Brain pericyte (primary cell): Measurements from ENCODE around the gene MRPS14.
A peak's percentile ranks its signal among the peaks of the same experiment; 100 is the strongest.
"Not testable (repeated sequence)": the region's sequence is repeated elsewhere in the genome, so short reads cannot be mapped to it uniquely, and the experiment has no call there.

Experiments used
- DNase-seq: peaks from one replicate; pipeline ENCODE4 v3.0.0-alpha.2; 2012; ENCODE audit warnings: low read depth, low spot score

The MRPS14 gene

DNA sequence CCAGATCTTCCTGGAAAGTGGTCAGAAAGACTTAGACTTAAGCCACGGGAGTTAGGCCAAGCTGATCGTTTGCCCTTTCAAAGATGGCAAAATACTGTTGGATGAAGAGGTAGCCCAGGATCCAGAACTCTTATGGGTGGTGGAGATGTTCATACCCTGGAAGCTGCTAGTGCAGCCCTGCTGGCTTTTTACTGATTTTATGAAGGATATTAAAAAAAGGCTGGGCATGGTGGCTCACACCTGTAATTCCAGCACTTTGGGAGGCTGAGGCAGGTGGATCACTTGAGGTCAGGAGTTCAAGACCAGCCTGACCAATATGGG lies 657 bp upstream of the MRPS14 start:
- not testable (repeated sequence) for DNase-seq

DNA sequence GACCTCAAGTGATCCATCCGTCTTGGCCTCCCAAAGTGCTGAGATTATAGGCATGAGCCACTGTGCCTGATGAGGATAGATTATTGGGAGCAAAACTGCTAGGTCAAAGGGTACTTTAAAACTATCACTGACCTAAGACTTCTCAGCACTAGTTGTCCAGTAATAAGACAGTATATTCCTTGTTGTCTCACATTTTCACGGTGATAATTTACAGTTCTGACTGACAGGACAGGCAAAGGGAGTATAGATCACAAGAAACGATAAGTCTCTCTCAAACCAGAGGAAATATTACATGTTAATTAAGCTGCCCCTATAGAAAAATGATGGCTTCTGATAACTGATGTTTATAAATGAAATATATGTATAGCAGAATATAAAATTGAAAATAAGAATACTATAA lies 3.7 kb downstream of the MRPS14 start:
- DNase-seq: no peak

DNA sequence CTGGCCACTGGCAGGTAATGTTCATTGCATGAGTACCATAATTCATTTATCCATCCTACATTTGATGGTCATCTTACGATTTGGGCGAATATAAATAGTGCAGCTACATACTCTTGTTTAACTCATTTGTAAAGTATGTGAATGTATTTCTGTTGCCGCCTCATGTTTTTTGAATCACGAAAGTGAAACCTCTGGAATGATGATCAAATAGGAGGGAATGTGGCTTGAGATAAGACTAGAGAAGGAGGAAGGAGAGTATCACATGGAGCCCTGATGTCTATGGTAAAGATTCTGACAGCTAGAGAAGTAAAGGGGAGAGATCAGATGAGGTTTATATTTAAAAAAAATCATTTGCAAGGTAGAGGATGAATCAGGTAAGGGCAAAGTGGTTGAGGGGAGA lies 8.0 kb downstream of the MRPS14 start:
- no peak for DNase-seq

DNA sequence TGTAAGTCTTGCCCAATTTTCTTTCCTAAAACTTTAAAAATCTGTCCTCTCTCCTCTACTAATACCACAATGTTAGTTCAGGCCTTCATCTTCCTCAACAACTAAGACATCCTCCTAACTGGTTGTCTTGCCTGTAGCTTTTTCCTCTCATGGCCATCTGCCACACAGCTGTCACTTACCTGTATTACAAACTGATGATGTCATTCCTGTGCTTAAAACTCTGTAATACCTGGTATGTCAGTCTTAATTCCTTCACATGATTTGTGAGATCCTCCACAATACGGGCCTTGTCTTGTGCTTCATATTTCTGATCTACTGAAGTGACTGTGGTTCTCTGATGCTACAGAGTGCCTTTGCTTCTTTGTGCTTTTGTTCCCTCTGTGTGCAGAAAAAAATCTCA lies 9.8 kb downstream of the MRPS14 start:
- DNase-seq: no peak

DNA sequence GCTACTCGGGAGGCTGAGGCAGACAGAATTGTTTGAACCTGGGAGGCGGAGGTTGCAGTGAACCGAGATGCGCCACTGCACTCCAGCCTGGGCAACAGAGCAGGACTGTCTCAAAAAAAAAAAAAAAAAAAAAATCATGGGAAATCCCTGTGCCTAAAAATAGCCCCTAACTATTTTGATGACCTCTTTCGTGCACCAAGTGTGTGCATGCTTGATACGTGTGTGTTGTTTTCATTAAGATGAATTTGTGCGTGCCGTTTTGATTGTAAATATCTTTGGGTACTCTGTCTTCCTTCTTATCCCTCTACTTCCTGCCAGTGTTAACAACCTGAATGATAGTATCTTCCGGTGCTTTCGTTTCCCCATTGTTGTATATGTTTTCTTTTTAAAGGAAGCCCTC lies 13.7 kb downstream of the MRPS14 start:
- no peak for DNase-seq

DNA sequence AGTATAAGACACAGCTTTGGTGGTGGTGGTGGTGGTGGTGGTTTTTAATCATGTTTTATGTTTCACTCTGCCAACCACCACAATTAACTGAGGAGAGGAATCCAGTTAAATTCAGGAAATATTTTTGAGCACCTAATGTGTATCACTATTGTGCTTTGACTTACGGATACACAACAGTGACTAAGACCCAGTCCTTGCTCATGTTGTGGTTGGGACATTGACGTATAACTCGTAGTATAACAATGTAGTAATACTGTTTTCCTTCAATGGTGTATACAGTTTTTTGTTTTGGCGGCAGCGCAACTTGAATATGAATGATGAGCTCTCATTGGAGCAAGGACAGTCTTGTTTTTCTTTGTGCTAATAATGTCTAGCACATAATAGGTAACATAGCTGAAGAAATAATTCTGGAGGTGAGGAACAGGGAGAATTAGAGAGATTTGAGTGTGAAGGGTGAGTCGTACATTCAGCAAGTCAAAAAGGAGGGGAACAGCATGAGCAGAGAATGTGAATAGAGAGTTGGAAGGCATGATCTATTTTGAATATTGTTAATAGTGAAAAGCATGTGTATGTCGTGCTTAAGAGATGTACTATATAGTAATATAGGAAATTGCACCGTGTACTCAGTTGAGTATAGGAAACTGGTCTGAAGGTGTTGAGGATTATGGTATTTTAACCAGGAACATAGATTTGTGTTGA lies 18.0 kb downstream of the MRPS14 start:
- no peak for DNase-seq

DNA sequence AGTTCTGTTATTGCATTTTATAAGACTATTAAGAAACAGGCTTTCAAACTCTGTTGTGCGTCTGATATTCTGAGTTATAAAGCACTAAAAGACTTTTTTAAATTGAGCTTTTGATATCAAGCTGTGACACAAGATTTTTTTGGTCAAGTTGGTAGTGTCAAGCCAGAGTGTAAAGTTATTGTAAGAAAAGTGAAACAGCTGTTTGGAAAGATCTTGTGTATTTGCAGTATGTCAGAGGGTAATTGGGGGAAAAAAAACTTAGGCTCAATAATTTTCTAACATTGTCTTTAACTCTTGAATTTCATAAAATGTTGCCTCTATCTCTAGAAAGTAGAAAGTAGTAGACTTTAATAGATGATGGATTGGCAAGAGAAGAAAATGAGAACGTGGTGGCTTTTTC lies 19.7 kb downstream of the MRPS14 start:
- DNase-seq: no peak

DNA sequence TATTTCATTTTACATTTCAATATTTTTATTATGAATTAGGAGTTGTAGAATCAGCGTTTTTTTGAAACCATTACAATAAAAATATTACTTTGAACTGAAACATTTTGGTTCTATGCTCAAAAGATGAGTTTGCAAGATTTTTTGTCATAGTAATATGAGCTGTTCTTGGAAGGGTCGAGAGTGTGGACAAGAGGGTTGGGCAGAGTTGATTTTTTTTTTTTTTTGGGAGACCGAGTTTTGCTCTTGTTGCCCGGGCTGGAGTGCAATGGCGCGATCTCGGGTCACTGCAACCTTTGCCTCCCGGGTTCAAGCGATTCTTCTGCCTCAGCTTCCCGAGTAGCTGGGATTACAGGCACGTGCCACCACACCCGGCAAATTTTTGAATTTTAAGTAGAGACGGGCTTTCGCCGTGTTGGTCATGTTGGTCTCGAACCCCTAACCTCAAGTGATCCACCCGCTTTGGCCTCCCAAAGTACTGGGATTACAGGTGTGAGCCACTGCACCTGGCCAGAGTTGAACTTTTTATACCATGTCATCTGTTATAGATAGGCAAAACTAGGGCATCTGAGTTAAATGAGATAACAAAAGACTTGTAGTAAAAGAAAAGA lies 20.2 kb downstream of the MRPS14 start:
- DNase-seq: no peak

DNA sequence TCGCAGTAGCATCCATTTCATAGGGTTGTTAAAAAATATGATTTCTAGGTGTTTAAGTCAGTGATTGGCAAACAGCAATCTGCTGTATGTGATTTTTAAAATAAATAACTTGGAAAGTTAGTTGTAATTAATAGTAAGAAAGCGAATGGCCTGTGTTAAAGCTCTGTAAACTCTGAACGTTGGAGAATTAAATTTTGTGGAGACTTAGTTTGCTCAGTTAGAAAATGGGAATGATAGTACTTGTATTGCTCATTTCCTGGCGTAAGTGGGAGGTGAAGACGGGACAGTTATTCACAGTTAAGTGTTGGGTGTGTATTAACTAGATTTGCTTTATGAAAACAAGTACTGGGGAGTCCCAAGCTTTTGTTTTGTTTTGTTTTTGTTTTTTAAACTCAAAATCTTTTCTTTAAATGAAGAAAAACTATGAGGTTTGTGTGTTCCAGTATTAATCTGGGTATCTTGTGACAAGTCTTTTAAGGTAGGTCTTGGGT lies 22.5 kb downstream of the MRPS14 start:
- DNase-seq: no peak

DNA sequence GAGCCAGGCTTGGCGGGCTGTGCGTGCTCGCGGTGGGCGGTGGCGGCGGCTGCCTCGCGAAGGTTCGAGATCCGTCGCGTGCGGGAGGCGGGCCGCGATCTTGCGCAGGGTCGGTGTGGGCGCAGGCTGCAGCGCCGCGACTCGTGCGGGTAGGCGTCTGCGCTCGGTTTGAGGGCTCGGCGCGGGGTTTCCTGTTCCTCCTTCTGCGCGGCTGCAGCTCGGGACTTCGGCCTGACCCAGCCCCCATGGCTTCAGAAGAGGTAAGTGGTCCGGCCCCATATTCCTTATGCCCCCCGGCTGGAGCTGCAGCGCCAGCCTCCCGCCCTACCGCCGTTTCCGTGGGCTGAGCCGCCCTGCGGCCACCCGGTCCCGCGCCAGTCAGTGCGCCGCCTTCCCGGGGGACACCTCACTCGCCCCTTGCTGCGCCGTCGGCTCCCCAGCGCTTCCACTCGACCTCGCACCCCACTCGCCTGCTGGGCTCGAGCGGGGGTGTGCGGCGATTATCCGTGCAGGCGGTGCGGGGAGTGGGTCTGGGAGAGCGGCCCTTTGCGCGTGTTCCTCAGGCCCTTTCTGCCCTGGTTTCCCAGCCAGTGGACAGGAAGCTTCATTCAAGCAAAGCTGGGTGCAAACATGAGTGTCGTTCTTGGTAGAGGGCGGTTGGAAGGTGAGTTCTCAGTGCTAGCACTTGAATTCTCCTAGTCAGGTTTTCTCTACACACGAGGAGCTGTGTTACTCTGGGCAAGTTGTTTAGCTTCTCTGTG lies 23.1 kb downstream of the MRPS14 start, which contains the start of gene CACYBP:
TSS of gene CACYBP (plus strand) at position 12 of the 761 bp plus-strand sequence. CDS start at position 246, 234 bp downstream.
- no peak for DNase-seq

DNA sequence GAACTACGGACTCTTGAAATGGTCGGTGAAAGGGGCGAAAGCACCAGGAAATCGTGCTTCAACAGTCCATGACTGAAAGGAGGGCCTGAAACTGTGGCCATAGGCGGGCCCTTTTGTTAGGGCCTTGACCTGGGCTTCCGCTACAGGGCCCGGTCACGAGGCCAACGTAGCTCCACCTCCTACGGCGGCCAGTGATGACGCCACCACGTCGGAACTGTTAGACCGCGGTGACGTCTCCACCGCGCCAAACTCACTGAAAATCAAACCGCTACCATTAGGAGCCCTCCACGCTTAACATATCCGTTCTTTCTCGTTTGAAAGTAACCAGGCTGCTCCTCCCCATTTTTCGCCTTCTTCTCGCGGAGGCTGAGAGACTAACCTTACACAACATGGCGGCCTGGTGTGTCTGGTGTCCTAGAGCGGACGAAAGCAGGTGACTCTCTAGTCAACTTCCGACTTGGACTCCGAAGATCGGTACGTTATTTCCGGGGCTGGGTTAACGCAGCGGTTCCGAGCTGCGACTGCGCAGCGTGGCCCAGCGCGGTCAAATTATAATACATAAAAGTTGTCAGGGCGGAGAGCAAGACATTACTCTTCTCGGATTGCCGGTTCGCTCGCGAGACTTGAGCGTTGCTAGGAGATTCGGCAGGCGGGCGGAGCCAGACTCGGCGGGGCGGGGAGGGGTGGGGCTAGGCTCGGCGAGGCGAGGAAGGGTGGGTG lies 23.8 kb downstream of the MRPS14 start:
- peak; percentile 99 for DNase-seq

DNA sequence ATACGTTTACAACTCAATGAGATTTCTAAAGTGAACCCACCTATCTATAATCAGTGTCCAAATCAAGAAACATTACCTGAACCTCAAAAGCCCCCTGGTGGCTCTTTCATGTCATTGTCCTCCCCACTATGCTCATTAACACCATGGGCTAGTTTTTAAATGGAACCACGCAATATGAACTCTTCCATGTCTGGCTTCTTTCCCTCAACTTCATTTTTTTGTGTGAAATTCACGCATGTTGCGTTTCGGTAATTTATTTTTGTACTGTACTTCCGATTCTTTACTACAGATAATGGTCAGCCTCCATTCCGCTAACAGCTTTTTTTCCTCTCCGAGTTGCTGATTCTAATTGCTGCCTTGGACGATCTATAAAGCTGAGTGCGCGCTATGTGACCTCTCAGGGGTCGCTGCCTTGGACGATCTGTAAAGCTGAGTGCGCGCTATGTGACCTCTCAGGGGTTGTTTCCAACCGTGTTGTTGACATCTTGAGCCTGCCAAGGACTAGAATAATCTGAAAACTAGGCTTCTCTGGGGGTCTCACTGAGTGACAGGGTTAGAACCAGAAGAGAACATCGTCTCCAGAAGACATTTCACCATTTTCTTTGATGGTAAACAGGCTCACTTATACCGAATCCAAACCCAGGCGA lies 24.5 kb downstream of the MRPS14 start:
- no peak for DNase-seq

DNA sequence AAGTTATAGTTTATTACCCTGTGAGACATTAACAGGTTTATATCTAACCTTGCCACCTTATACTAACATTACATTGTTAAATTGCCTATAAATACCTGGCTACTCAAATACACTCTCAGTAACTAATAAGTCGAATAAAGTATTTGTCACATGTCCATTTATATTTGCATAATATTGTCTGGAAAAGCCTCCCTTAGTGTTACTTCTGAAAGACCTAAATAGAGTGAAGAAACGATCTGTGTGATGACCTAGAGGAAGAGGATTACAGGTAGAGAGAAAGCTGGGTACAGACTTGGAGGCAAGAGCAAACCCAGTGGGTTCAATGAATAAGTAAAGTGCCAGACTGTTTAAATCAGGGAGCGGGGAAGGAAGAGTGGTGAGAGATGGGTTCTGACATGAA lies 26.2 kb downstream of the MRPS14 start:
- no peak for DNase-seq

DNA sequence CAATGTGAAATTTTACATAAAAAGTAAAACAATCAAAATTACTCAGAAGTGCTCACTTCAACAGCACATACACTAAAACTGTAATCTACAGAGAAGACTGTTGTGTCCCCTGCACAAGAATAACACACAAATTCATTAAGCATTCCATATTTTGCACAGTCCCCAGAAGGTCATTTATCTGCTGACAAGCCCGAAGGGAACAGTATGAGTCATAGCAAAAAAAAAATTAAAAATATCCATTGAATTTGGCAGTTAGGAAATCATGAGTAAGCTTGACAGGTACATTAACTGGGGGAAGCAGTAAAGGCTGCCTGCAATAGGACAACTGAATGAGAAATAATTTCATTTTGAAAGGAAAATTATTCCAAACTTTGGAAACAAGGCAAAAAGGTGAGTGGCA lies 26.7 kb downstream of the MRPS14 start:
- DNase-seq: no peak

DNA sequence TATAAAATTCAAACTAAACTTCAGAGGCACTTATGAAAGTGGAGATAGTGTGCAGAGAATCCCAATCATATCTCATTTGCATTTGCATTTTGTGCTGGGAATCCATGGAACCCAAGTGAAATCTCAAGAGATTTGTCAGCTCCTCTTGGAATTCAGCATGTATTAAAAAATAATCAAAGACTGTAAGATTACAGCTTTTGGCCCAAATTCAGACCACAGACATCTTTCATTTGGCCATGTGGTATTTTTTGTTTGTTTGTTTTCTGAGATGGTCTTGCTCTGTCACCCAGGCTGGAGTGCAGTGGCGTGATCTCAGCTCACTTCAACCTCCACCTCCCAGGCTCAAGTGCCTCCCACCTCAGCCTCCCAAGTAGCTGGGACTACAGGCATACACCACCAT lies 27.3 kb downstream of the MRPS14 start:
- DNase-seq: no peak

DNA sequence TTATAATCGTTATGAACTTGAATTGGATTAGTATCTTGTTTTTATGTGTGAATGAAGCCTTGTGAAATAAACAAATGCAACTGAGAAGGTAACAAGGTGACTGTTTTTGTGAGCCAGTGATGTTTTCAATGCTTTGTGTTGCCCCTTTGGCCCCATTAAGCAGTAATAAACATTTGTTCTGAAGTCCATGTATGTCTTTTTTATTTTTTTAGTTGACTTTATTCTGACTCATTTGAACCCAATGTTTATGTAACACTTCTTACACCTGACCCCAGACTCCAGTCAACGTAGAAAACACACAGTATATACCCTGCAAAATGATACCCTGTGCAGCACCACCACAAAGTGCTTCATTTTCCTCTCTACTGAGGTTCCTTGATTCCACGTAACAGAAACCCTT lies 28.1 kb downstream of the MRPS14 start:
- no peak for DNase-seq

DNA sequence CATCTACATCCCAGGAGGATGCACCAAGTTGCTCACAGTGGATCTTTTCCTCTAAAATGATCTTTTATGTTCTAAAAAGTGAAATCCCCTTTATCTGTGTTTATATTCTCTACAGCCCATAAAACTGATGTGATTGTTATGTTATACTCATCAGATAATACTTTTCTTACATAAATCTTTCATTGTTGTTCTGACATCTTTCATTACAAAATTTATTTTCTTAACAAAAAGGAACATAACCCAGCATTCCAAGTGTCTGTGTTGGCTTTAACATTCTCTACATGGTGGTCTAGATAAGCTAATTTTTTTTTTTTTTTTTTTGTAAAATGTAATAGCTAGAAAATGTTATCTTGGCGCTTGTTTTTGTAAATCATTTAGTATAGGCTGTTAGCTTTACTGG lies 31.8 kb downstream of the MRPS14 start:
- DNase-seq: no peak

DNA sequence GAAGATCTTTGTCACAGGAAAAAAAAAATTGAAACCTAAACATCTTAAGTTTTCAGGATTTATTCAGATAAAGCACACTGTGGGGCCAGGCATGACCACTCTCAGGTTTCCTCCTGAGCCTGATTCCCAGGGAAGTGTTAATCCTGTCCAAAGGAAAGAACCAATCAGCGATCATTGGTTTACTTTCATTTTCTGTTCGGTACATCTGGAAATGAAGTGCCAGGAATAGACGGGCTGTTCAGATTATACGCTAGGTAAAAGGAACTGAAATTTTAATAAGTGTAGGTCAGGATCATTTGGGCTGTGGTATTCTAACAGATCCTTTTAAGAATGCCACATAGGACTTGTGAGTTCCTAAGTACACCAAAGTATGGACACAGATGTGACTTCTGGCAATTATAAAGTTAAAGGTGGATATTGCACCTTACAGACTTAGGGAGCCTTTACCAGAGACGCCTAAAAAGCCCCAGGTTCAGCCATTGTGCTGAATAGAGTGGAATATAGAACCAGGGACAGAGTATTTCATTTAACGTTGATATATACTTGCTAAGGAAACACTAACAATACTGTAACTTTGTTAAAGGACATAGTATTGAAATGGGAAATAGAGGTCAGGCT lies 32.7 kb downstream of the MRPS14 start:
- no peak for DNase-seq

DNA sequence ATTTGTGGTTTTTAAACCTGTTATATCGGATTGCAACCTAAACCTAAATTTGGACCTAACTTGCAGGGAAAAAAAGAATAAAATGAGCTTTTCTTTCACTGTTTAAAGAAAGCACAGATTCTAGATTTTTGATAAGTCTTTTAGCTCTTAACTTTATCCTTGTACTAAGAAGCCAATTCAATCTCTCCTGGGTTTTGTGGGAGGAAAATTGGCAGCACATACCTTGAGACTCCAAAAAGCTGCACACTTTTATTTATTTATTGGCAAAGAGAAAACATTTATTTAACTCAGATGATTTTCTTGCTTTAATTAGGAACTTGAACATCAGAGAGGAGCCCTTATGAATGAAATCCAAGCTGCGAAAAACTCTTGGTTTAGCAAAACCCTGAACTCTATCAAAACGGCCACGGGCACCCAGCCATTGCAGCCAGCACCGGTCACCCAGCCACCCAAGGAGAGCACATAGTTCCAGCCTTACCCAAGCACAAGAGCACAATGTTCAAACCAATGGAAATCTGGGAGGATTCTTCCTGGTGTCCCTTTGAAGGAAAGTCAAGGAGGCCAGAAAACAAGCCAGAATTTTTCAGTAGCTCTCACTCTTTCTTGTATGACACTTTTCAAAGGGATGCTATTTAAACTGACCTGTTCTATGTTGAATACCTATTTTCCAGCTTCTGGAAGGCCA lies 33.5 kb downstream of the MRPS14 start:
- no peak for DNase-seq

DNA sequence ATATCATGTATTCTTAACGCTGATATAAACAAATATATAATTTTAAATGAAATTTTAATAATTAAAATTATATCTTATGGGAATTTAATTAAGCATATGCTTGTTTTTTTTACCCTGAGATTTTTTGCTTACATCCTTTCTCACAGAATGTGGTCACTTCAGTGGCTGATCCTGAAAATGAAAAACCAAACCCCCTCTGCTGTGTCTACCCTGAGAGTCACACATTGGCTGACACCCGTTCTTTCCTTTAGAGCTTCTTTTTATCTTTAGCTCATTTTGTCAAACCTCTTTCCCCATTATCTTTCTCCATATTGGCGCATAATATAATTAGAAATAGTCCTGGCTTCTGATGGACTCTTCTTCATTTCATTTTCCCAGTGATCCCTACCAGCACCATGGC lies 34.2 kb downstream of the MRPS14 start:
- DNase-seq: no peak

DNA sequence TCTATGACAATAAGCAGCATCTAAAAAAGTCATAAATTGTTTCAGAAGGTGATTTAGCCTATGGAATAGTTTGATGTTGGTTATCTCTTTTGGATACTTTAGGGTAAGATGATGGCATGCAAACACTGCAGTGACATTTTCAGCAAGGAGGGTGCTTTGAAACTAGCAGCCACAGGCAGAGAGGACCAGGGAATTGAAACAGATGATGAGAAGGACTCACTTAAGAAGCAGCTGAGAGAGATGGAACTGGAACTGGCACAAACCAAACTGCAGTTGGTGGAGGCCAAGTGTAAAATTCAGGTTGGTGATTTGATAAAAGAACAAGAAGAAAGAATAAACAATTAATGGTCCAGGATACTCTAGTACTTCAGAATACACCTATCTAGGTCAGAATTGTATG lies 34.7 kb downstream of the MRPS14 start:
- DNase-seq: no peak
